ENCODE measurements around the gene PLEKHG2.

GRCh38 chr19:39438270-39438934, 25.9 kb downstream of the PLEKHG2 start:
- TF ChIP-seq, protein P1, sequence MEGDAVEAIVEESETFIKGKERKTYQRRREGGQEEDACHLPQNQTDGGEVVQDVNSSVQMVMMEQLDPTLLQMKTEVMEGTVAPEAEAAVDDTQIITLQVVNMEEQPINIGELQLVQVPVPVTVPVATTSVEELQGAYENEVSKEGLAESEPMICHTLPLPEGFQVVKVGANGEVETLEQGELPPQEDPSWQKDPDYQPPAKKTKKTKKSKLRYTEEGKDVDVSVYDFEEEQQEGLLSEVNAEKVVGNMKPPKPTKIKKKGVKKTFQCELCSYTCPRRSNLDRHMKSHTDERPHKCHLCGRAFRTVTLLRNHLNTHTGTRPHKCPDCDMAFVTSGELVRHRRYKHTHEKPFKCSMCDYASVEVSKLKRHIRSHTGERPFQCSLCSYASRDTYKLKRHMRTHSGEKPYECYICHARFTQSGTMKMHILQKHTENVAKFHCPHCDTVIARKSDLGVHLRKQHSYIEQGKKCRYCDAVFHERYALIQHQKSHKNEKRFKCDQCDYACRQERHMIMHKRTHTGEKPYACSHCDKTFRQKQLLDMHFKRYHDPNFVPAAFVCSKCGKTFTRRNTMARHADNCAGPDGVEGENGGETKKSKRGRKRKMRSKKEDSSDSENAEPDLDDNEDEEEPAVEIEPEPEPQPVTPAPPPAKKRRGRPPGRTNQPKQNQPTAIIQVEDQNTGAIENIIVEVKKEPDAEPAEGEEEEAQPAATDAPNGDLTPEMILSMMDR (IDR thresholded peaks at IDR 0.05 in 2 of 3, conservative IDR thresholded peaks at IDR 0.05 in 1 of 3; ENCODE audit: borderline replicate concordance in 1 of 3, insufficient read depth in 1 of 3, low read depth in 2 of 3, low read length in 2 of 3): no peak
- TF ChIP-seq JUND (IDR thresholded peaks at IDR 0.05) (no peak), MAX (IDR thresholded peaks at IDR 0.05) (no peak), POLR2A (IDR thresholded peaks at IDR 0.05; ENCODE audit: borderline replicate concordance, extremely low read depth, insufficient read depth, insufficient read length) (no peak), RAD21 (IDR thresholded peaks at IDR 0.05; ENCODE audit: low read depth) (no peak), SP1 (IDR thresholded peaks at IDR 0.05; ENCODE audit: low read depth) (no peak), EZH2 (IDR thresholded peaks at IDR 0.05) (no peak), YY1 (IDR thresholded peaks at IDR 0.05; ENCODE audit: extremely low read depth, insufficient replicate concordance, low read depth, low read length) (no peak), ZNF274 (IDR thresholded peaks at IDR 0.05; ENCODE audit: low read depth, low read length) (no peak), CBX3 (IDR thresholded peaks at IDR 0.05; ENCODE audit: low read depth) (no peak)
- TF ChIP-seq, protein P2, sequence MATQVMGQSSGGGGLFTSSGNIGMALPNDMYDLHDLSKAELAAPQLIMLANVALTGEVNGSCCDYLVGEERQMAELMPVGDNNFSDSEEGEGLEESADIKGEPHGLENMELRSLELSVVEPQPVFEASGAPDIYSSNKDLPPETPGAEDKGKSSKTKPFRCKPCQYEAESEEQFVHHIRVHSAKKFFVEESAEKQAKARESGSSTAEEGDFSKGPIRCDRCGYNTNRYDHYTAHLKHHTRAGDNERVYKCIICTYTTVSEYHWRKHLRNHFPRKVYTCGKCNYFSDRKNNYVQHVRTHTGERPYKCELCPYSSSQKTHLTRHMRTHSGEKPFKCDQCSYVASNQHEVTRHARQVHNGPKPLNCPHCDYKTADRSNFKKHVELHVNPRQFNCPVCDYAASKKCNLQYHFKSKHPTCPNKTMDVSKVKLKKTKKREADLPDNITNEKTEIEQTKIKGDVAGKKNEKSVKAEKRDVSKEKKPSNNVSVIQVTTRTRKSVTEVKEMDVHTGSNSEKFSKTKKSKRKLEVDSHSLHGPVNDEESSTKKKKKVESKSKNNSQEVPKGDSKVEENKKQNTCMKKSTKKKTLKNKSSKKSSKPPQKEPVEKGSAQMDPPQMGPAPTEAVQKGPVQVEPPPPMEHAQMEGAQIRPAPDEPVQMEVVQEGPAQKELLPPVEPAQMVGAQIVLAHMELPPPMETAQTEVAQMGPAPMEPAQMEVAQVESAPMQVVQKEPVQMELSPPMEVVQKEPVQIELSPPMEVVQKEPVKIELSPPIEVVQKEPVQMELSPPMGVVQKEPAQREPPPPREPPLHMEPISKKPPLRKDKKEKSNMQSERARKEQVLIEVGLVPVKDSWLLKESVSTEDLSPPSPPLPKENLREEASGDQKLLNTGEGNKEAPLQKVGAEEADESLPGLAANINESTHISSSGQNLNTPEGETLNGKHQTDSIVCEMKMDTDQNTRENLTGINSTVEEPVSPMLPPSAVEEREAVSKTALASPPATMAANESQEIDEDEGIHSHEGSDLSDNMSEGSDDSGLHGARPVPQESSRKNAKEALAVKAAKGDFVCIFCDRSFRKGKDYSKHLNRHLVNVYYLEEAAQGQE (IDR thresholded peaks at IDR 0.05; ENCODE audit: low read depth): no peak
